HepG2 (cell line): ENCODE measurements around the gene ARL14EP. TPM values are rescaled to one million over a fixed set of nuclear protein-coding genes. Genes with fewer than 3 reads are reported as not detected.

ENCODE experiments used
- ARHGAP35 ChIP-seq: sonication (generic); formaldehyde crosslinking; IDR thresholded peaks from 2 replicates; pipeline ENCODE4 v1.9.0; 2022; ENCODE audit warnings: mild to moderate bottlenecking, inconsistent platforms, moderate library complexity, missing genetic modification reagents, borderline replicate concordance
- GABPA ChIP-seq, 2 experiments: IDR thresholded peaks; 2 replicates each; pipeline ENCODE4 v1.6.1; 2011 to 2016; ENCODE audit warnings: low read depth in 2 of 2, low read length in 1 of 2, missing biosample characterization in 1 of 2, missing genetic modification characterization in 1 of 2
- GATAD1 ChIP-seq: IDR thresholded peaks from 2 replicates; pipeline ENCODE4 v1.6.1; 2016; ENCODE audit warnings: missing genetic modification reagents, missing compliant biosample characterization
- GFI1 ChIP-seq: sonication (generic); formaldehyde crosslinking; IDR thresholded peaks from 2 replicates; pipeline ENCODE4 v1.5.0; 2020; ENCODE audit warnings: missing genetic modification reagents, mild to moderate bottlenecking, borderline replicate concordance
- HMG20A ChIP-seq: IDR thresholded peaks from 2 replicates; pipeline ENCODE4 v1.6.1; 2016; ENCODE audit warnings: borderline replicate concordance
- POLR2AphosphoS5 ChIP-seq: IDR thresholded peaks from 2 replicates; pipeline ENCODE4 v1.6.1; 2012; ENCODE audit warnings: low read depth, low read length
- PRDM10 ChIP-seq: sonication (generic); formaldehyde crosslinking; IDR thresholded peaks from 2 replicates; pipeline ENCODE4 v1.4.0; 2020; ENCODE audit warnings: low read depth, missing genetic modification reagents
- SRSF4 ChIP-seq: fragments of 200-400 bp; formaldehyde crosslinking; IDR thresholded peaks from one replicate; pipeline ENCODE4 v1.6.1; 2018; ENCODE audit warnings: mild to moderate bottlenecking, low read depth, low read length, moderate library complexity; ENCODE audit not compliant: poor library complexity, severe bottlenecking
- SRY ChIP-seq: sonication (generic); formaldehyde crosslinking; IDR thresholded peaks from 2 replicates; pipeline ENCODE4 v1.8.0; 2022; ENCODE audit warnings: mild to moderate bottlenecking, missing genetic modification reagents
- TCF12 ChIP-seq, 2 experiments: fragments of 450-650 bp in 1 of 2; sonication (generic) in 1 of 2; formaldehyde crosslinking in 1 of 2; IDR thresholded peaks; 2 replicates each; pipeline versions ENCODE4 v1.6.1 to v1.8.0; 2017 to 2022; ENCODE audit warnings: antibody characterized with exemption in 1 of 2, mild to moderate bottlenecking in 1 of 2, missing genetic modification reagents in 1 of 2, moderate library complexity in 1 of 2
- TFE3 ChIP-seq: IDR thresholded peaks from 2 replicates; pipeline ENCODE4 v1.6.1; 2016
- TSC22D2 ChIP-seq: sonication (generic); formaldehyde crosslinking; IDR thresholded peaks from 2 replicates; pipeline ENCODE4 v1.5.1; 2020; ENCODE audit warnings: missing genetic modification reagents, mild to moderate bottlenecking, borderline replicate concordance
- ZBTB20 ChIP-seq: sonication (generic); formaldehyde crosslinking; IDR thresholded peaks from 2 replicates; pipeline ENCODE4 v1.8.1; 2023; ENCODE audit warnings: missing genetic modification reagents, low read depth, mild to moderate bottlenecking, borderline replicate concordance
- ZSCAN9 ChIP-seq: IDR thresholded peaks from 2 replicates; pipeline ENCODE4 v1.6.1; 2016; ENCODE audit warnings: borderline replicate concordance
- polyA plus RNA-seq, 8 experiments: library from polyadenylated mRNA; depleted of rRNA in 3 of 8; stranded (reverse) in 7 of 8; unstranded in 1 of 8; fragments of >200 nt; fragmentation: Illumina TruSeq in 4 of 8; extraction: Trizol in 4 of 8; gene quantifications; 2 replicates each; pipeline versions ENCODE4 v1.2.1 to v1.2.3, GENCODE V29; 2011 to 2016; ENCODE audit warnings: low read depth in 4 of 8, missing spikeins in 1 of 8, mixed read lengths in 1 of 8; ENCODE audit not compliant: insufficient read depth in 1 of 8
- total RNA-seq, 5 experiments: library from RNA; depleted of rRNA; stranded (reverse); fragments of >200 nt; fragmentation: Illumina TruSeq; extraction: Trizol; gene quantifications; 2 replicates each; pipeline ENCODE4 v1.2.3, GENCODE V29; 2016; ENCODE audit warnings: low read depth in 1 of 5
- TF ChIP-seq, protein P1 (sequence below): sonication (generic); formaldehyde crosslinking; IDR thresholded peaks from 2 replicates; pipeline ENCODE4 v1.4.0; 2020; ENCODE audit warnings: missing genetic modification reagents
- TF ChIP-seq, protein P2 (sequence below): sonication (generic); formaldehyde crosslinking; conservative IDR thresholded peaks from 2 replicates; pipeline ENCODE4 v1.5.0; 2020; ENCODE audit warnings: missing genetic modification reagents
- TF ChIP-seq, protein P3 (sequence below): sonication (generic); formaldehyde crosslinking; IDR thresholded peaks from 2 replicates; pipeline ENCODE4 v1.8.0; 2022; ENCODE audit warnings: missing genetic modification reagents, mild to moderate bottlenecking, inconsistent platforms, borderline replicate concordance

Gene ARL14EP
- total and polyA plus RNA-seq, 2 of the 13 experiments (the other 11 are each of a cell fraction or from before 2014, with no cell fraction given): 9.8 to 15.4 TPM

DNA sequence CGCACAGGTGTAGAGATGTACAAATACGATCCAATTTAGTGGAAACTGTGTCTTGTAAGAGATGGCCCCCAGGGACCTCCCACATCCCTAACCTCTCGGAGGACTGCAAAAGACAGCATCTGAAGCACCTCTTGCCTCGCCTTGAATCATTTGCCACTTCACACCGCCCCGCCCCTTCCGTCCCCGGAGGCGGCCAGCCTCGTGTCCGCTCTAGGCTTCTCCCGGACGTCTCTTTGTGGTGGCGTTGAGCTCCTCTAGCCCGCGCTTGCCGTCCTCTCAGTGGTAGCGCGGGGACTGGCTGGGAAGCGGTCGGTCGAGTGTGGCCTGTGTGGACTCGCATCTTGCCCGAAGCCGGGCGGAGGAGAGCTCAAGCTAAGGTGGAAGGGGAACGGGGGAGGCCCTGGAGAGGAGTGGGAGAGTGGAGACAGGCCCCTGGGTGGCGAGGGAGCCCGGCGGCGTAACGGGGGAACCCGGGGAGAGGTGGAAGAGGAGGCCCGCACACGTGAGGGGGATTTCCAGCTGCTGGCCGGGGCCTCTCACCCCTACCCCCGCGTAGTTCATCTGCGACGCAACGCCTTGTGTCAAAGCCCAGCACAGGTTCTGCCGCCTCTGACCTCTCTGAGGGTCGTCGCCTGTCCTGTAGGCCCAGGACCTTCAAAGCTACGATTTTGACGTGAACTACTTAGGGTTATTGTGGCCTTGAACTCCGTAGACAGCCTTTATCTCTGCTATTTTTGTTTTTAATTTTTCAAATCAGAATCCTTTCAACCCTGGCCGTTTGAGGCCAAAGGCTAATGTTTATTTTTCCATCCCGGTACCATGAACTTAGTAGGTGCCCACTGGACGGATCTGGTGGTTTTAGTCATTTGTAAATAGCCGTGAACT, at the start of gene ARL14EP (continued):
- TF ChIP-seq TFE3 (peak; percentile 66; the same call in 1 of the 2 replicates), GFI1 (CRISPR knock-in tag) (peak; percentile 84), TCF12 (IDR thresholded peaks at IDR 0.05) (no peak), TCF12 (CRISPR knock-in tag; IDR thresholded peaks at IDR 0.05) (peak; percentile 27; the same call in 1 of the 2 replicates), SRY (CRISPR knock-in tag) (peak; percentile 76), GABPA (IDR thresholded peaks at IDR 0.05; ENCODE audit: low read depth, low read length) (peak; percentile 89), GABPA (CRISPR knock-in tag; IDR thresholded peaks at IDR 0.05; ENCODE audit: low read depth) (peak; percentile 97), HMG20A (CRISPR knock-in tag) (no peak), ZBTB20 (CRISPR knock-in tag) (peak; percentile 75; the same call in 1 of the 2 replicates), POLR2AphosphoS5 (peak; percentile 96), TSC22D2 (peak; percentile 88), GATAD1 (CRISPR knock-in tag) (peak; percentile 92), ZSCAN9 (CRISPR knock-in tag) (peak; percentile 74), ARHGAP35 (peak; percentile 70; the same call in 1 of the 2 replicates), PRDM10 (CRISPR knock-in tag) (no peak), SRSF4 (no peak)
- TF ChIP-seq, protein P1, sequence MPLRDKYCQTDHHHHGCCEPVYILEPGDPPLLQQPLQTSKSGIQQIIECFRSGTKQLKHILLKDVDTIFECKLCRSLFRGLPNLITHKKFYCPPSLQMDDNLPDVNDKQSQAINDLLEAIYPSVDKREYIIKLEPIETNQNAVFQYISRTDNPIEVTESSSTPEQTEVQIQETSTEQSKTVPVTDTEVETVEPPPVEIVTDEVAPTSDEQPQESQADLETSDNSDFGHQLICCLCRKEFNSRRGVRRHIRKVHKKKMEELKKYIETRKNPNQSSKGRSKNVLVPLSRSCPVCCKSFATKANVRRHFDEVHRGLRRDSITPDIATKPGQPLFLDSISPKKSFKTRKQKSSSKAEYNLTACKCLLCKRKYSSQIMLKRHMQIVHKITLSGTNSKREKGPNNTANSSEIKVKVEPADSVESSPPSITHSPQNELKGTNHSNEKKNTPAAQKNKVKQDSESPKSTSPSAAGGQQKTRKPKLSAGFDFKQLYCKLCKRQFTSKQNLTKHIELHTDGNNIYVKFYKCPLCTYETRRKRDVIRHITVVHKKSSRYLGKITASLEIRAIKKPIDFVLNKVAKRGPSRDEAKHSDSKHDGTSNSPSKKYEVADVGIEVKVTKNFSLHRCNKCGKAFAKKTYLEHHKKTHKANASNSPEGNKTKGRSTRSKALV (CRISPR knock-in tag): no peak
- TF ChIP-seq, protein P2, sequence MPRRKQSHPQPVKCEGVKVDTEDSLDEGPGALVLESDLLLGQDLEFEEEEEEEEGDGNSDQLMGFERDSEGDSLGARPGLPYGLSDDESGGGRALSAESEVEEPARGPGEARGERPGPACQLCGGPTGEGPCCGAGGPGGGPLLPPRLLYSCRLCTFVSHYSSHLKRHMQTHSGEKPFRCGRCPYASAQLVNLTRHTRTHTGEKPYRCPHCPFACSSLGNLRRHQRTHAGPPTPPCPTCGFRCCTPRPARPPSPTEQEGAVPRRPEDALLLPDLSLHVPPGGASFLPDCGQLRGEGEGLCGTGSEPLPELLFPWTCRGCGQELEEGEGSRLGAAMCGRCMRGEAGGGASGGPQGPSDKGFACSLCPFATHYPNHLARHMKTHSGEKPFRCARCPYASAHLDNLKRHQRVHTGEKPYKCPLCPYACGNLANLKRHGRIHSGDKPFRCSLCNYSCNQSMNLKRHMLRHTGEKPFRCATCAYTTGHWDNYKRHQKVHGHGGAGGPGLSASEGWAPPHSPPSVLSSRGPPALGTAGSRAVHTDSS: no peak
- TF ChIP-seq, protein P3, sequence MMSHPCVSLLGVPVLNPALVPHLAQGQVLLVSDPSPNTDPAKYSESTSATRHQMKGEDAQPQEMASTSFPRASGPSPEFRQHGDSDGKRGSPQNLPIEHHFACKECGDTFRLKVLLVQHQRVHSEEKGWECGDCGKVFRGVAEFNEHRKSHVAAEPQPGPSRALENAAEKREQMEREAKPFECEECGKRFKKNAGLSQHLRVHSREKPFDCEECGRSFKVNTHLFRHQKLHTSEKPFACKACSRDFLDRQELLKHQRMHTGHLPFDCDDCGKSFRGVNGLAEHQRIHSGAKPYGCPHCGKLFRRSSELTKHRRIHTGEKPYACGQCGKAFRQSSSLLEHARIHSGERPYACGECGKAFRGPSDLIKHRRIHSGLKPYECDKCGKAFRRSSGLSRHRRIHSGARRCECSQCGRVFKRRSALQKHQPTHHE (CRISPR knock-in tag): peak; percentile 36; the same call in 1 of the 2 replicates
